Stimulated activated CD4-positive, alpha-beta T cell treated with anti-CD3 and anti-CD28 coated beads, Interleukin-1b, Interleukin-23, amount 100 ng/mL, for 24 hours (primary cell): ENCODE results near the gene UBE2E2.

ENCODE experiments used
- DNase-seq, 4 experiments: peaks; one replicate each; pipeline ENCODE4 v3.0.0-alpha.2; 2020; ENCODE audit warnings: low read depth in 4 of 4, low spot score in 1 of 4

The UBE2E2 gene

DNA sequence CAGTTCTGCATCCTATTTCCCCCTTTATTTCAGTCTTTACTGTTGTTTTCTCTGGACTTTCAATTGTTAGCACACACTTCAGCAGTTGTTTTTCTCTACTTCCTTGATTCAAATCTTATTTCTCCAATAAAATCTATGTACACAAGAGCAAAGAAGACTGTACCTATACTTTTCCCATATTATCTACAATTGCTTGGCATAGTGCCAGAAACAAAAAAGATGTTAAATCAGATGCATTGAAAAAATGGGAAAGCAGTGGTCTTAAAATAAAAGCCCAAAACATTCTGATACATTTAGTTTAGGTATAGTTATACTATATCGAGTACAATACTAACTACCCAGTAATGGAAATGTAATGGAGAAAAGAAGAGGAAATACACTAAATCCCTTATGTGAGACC lies 265.1 kb downstream of the UBE2E2 start:
- DNase-seq, result no peak

DNA sequence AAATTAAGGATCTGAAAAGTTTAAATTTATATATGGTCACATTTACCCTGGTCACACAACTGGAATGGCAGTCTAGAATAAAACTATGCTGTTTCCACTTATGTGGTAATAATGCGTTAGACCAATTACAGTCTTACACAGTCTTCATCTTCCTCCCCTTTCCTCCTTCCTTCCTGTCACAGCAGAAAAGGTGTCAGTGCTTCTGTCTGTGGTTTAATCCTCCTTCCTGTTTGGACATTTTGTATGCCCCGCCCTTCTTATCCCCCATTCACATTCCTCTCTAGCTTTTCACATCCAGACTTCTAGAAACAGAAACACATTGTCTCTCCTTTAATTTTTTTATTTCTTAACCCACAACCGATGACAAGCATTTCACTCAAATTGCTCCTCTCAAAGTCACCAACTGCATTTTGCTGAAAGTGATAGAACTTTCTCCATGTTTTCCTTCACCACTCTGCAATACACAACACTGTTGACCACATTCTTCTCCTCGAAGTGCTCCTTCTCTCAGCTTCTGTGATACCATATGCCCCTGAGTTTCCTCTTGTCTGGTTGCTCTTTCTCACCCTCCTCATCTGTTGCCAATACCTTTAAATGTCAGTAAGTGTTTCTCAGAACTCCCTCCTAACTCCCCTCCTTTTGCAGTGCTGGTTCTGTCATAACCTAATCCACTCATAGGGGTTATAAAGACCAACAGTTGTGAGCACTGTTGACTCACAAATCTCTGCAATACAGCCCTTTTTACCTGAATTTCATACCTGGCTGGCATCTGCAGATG lies 271.6 kb downstream of the UBE2E2 start:
- no peak for DNase-seq

DNA sequence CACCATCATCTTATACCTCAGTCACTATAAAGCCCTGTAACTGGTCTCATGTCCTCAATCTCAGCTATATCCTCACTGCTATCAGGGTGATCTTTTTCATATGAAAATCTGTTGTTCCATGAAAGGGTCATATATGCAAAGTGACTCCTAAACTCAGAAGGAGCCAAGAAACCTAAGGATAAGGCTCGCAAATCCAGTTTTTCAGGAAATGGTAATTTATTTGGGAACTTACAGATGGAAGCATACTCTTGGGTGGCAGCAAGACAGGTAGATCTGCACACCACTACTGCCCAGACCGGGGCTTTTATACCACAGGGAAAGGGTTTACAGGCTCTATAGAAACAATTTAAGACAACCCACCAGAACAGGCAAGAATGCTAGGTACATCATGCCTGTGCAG lies 272.3 kb downstream of the UBE2E2 start:
- DNase-seq, result no peak

DNA sequence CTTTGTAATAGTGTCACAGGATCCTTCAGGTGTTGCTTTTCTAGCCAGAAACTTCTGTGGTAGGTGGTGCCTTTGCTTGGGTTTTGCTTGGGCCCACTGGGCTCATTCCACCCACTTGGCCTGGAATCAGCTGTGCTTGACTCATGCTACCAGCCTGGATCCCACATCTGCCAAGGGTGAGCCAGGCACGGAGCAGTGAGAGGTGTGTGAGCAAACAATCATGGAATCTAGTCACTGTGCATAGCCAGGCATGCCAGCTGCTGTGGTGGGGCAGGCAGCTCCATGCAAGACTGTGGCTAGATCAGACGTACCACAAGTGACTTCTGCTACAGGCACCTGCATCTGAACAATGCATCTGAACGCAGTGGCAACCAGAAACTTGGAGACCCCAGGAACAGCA lies 275.9 kb downstream of the UBE2E2 start:
- DNase-seq, result no peak

DNA sequence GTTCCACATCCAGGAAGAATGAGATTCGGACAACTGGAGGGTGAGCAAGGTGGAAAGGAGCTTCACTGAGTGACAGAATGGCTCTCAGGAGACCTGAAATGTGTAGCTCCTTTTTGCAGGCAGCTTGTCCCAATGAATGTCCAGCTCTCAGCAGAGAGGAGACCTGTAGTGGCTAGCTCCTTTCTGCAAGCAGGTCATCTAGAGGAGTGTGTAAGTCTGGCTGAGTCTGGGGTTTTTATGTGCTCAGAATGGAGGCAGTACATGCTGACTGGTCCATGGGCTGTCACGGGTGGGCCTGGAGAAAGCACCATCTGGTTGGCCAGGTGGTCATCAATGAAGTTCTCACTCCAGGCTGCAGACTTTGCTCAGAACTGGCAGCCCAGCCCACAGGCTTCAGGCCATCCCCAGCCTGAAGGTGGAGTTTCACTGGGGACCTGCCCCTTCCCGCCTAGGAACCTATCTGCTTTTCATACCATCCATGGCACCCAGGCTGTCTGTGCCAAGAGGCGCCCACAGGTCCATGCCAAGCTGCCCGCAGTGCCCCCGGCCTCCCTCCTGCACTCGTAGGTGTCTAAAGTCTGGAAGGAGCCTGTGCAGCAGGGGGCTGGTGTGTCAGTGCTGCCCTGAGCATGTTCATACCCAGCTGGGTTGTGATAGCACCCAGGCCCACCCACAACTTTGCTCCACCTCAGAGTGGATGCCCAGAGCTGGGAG lies 276.6 kb downstream of the UBE2E2 start:
- no peak for DNase-seq

DNA sequence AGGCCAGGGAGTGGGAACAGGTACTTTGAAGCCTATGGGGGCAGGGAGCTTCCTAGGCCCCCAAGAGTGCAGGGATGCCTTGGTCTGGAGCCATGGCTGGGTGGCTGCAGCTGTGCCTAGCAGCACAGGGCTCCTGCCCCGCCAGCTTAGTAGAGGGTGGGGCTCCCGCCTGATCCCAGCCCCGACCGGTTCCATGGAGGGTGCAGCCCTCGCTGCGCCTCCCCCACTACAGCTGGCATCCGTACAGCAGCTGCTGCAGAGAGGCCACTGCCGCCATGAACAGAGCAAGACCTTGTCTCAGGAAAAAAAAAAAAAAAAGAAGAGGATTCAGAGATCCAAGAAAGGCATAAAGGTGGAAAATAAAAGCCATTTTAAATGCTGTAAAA lies 277.2 kb downstream of the UBE2E2 start:
- DNase-seq, result no peak

DNA sequence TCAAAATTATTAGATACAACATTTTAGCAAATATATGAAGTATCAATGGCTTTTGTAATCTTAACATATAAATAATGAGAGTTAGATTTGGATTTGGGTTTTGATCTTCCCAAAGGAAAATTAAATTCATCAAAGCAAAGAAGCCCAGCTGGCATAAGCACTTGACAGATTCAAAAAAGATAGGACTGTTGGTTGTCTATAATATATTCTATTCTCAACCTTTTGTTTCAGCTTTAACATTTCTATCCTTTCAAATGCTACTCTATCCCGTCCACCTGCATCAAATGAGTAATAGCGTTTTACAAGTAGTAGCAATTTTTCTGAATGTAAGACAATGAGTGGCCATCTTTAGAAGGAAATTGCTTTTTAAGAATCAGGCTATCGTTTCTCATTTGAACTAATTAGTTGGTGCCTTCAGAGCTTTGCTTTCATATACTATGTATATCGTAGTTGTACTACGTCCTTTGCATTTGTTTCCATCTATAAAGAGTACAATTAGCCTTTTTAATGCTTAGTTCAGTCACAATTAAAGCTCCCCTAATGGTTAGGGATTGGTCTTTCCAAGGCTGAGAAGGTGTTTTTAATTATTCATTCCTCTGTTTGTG lies 278.0 kb downstream of the UBE2E2 start:
- DNase-seq, result no peak

DNA sequence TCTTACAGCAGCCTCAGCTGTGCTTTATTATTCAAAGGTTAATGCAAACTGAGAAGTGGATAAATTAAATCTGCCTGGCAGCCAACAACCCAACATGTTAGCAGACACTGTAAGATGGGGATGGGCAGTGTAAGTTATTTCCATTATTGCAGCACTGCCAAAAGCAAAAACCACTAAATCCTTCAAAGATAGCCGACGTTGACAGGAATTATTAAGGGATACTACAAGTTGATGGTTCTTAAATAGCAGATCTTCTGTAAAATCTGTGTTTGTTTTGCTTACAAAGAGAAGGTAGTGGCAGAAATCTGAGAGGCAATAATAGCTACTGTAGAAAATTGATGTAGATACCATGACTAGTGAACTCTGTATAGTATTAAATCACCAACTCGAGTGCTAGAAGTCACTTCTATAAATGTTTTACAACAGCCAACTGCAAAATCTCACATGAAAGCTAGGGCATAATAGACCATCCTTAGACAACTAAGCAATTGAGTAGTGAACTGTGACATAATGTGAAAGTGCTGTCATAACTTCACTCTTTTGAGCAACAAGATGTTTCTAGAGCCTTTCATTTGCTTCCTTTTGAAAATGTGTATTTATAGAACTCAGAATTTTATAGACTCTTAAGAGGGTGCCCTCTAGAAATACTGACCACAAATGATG lies 278.6 kb downstream of the UBE2E2 start:
- no peak for DNase-seq

DNA sequence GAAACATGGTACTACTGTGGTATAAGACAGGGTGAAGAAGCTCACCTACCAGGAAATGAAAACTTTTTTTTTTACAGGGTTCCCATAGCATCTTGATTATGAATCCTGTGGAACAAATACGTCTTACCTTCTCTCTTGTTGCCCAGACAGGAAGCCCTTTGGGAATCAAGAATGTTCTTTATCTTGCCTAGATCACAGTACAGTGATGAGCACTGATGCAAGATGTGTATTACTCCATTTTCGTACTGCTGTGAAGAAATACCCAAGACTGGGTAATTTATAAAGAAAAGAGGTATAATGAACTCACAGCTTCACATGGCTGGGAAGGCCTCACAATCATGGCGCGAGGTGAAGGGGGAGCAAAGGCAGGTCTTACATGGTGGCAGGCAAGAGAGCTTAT lies 281.3 kb downstream of the UBE2E2 start:
- no peak for DNase-seq

DNA sequence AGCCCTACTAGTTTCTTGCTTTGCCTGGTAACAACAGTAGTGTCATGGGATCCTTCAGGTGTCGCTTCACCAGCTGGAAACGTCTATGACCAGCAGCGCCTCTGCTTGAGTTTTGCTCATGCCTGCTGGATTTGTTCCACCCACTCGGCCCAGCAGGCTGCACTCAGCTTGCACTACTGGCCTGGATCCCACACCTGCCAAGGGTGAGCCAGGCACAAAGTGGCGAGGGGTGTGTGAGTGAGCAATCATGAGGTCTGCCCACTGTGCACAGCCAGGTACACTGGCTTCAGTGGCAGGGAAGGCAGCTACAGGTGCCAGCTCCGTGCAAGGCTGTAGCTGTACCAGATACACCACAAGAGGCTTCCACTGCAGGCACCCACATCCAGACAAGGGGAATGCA lies 282.8 kb downstream of the UBE2E2 start:
- no peak for DNase-seq

DNA sequence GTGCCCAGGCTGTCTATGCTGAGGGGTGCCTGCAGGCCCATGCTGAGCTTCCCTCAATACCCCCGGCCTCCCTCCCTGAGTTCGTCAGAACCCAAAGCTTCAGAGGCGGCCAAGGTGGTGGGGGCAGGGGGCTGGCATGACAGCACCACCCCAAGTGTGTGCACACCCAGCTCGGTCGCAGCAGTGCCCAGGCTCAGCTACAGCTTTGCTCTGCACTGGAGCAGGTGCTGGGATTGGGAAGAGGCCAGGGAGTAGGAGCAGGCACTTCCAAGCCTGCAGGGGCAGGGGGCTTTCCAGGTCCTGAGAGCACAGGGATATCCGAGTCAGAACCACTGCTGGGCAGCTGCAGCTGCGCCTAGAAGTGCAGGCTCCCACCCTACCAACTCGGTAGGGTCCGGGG lies 283.9 kb downstream of the UBE2E2 start:
- no peak for DNase-seq

DNA sequence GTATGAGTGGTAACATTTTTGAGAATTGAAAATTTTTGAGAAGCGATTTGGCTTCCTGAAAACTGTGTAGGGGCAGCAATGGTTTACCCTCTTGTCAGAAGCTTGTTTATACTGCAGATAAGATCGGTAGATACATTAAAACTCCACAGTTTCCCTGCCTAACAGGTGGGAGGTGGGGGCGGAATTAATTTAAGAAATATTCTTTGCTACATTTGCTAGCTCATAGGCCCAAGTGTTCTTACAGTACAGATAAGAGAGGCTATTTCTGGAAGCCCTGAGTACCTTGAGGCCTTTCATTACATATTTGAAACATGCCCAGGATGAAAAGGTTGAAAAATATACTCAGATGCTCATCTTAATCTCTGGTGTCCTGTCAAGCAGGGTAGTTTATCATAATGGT lies 285.5 kb downstream of the UBE2E2 start:
- DNase-seq, result no peak

DNA sequence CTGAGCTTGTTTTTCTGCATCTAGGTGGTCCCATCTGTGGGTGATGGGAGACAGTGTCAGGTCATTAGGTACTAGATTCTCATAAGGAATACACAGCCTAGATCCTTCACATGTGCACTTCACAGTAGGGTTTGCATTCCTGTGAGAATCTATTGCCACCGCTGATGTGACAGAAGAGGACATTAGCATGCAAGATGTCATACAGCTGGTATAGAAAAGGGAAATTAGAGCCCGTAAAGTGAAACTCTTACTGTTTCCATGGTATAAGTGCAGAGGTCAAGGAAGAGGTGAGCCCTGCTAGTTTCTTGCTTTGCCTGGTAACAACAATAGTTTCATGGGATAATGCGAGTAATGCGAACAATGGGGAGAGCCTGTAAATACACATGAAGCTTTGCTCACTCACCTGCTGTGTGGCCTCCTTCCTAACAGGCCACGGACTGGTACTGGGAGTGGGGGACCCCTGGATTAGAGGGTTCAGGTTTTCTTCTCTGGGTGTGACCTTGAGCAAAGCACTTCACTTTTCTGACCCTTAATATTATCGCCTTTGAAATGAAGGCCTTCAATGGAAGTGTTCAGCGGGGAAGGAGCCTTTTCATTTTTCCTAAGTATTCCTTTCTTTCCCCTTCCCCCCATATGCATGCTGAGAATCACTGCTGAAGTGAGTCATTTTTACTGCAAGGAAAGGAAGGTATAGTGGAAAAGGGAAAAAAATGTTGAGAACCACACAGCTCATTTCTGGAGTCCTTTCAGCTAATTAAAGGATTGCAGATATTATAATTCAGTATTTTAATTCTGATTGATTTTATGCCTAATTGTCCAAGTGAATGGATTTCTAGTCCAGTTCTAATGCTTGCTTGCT lies 286.4 kb downstream of the UBE2E2 start:
- DNase-seq, result no peak

DNA sequence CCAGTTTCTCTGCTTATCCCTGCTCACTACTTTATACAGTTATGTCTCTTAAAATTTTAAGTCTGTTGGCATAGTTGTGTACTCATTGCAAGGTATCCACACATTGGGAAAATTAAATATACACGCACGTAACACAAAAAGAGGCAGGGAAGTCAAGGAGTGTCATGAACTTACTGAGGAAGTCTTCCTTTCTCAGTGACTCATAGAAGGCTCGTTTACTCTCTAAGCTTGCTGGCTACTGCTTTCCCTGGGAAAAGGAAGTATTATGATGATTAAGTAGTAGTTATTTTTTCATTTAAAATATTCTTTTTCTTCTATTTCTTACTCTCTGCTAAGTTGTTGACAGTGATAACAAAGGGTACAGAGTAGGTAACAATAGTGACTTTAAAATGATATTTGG lies 287.3 kb downstream of the UBE2E2 start:
- no peak for DNase-seq

DNA sequence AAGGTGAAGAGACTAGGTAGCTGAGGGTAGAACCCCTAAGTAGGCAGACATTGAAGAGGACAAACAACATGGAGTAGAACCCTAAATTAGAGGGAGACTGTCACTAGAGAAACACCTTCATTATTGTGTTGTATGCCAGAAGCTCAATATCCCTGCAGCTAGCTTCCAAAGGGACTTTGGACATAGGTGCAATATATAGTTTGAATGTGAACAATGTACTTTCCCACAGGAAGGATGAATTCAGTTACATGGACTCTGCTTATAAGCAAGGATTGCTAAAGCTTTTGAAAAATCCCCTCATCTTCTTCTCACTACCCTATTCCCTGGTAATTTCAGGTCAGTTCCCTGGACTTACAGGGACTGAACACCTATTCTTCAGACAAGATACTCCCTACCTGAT lies 288.9 kb downstream of the UBE2E2 start:
- no peak for DNase-seq

DNA sequence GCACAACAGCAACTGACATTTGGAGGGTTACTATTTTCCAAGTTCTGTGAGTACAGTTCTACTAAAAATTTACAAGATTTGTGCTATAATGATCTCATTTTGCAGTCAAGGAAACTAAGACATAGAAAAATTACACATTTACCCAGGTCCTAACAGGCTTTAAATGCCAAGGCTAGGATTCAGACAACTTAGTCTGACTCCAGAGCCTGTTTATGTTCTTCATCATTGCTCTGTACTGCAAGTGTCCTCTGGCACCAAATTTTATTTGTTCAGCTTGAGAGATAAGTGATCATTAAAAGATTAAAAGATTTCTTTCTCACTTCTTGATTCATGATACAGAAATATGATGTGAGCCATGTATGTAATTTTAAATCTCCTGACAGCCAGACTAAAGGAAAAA lies 290.8 kb downstream of the UBE2E2 start:
- DNase-seq, result no peak

DNA sequence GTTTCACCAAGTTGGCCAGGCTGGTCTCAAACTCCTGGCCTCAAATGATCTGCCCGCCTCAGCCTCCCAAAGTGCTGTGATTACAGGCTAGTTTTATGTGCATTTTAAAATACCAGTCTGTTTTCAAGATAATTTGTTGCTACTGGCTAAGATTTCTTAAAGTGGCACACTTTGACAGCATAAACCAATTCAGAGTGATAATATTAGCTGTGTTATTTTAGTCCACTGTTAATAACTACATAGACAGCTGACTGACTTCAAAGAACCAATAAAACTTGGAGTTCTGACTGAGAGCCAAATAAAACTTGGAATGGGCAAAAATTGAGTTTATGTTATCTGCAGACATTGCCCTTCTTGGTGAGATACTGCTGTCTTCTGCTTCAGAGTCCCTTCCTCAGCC lies 291.8 kb downstream of the UBE2E2 start:
- DNase-seq, result no peak

DNA sequence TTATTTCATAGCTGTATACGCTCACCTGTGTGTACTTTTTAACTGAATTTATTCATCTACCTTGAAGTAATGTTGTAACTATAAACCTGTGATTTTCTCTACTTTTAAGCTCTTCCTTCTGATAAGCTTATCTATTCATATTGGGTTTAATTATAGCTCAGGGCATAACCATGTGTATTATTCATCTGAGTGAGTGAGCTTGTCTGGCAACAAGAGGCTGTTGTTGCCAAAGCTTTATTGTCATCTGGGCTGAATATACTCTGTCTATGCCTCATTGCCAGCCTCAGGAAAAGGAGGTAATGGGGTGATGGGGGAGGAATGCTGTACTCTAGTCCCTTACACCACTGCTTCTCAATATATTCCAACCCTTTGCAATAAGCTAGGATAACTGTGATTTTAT lies 292.4 kb downstream of the UBE2E2 start:
- no peak for DNase-seq

DNA sequence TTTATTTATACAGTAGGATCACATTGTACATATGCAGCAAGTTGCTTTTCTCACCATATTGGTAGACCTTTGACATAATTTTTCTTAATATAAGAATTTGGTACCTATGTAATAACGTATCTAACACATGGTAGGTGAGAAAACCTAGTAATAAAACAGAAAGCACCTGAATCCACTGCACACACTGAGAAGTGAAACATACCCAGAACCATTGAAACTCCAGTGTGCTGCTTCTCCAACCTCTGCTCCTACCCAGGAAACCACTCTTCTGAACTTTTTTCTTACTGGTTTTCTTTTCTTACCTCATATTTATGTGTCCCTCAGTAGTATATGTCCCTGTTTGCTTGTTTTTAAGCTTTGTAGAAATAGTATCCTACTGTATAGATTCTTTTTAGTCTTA lies 293.0 kb downstream of the UBE2E2 start:
- DNase-seq, result no peak

DNA sequence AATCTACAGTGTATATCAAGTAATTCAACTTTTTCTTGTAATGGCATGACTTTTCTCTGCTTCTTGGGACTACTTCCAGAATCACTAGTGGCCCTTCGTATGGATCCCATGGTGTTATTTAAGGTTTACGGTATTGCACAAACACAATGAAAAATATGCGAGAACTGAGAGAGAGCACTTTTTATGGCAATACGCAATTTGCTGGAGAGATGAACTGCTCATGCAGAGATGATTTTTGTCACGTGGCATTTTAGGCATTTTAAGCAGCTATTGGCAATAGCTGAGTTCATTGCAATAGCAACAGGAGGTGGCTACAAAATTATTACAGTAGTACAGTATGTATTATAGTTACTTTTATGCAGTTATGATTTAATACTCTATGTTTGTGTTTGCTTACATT lies 294.0 kb downstream of the UBE2E2 start:
- DNase-seq, result no peak

DNA sequence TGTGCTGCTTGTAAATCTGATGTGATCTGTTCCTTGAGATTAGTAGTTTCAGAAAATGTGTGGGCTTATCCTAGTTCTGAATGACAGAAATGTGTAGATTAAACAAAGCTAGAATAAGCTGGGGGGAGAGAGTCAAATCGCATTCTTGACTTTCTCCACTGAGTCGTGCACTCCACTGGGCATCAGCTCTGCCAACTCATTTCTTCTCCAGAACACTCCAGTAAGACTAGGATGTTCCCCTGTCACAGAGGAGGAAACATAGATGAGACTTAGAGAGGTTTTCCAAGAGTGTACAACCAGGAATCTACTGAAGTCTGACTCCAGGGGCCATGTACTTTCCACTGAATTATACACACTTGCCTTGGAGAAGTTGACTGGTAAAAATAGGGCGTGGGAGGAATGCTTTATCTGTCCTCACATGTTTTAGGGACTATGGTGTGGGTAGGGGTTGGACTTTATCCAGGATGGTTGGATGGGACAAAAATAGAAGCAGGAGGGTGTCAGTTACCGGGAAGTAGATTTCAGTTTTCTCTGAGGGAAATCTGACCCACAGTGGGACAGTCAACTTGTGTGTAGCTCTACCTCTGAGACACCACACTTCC lies 298.2 kb downstream of the UBE2E2 start:
- no peak for DNase-seq
